HepG2 (cell line): ENCODE measurements around the gene ST3GAL4. TPM values are rescaled to one million over a fixed set of nuclear protein-coding genes. Genes with fewer than 3 reads are reported as not detected.

Experiments used
- ATAC-seq: fragments of 200-7000 bp; cut with Tn5 transposase; 3 replicates; pipeline ENCODE4 v1.9.1; 2020; ENCODE audit warnings: mild to moderate bottlenecking, moderate library complexity
- BruUV-seq: library from RNA; stranded (reverse); fragments of 400-500 nt; replicated peaks from 2 replicates; lab custom pipeline; 2021; lab: Mats Ljungman, UMichigan
- CTCF ChIA-PET: fragments of 300-600 bp; formaldehyde crosslinking; extraction: SDS; loops from one replicate; lab custom pipeline; 2021; ENCODE audit warnings: low total read pairs, inconsistent platforms, low intra/inter-chr PET ratio; lab: Yijun Ruan, JAX
- POLR2A ChIA-PET: fragments of 350-600 bp; sonication (Branson Sonifier 250); formaldehyde crosslinking; loops from one replicate; lab custom pipeline; 2020; ENCODE audit warnings: antibody characterized with exemption, inconsistent platforms; lab: Yijun Ruan, JAX
- DNase-seq: peaks from one replicate; pipeline ENCODE4 v3.0.0-alpha.2; 2015; ENCODE audit warnings: low spot score
- FAIRE-seq: peaks from 3 replicates; lab custom pipeline; 2011; peaks lifted over from hg19 to GRCh38; lab: Jason Lieb, UNC
- H2AFZ ChIP-seq: one replicate; pipeline ENCODE4 v1.6.1; 2011; ENCODE audit warnings: low read length, inconsistent platforms
- H3K27ac ChIP-seq: fragments of 300-600 bp; 3 replicates; pipeline ENCODE4 v1.8.0; 2011; ENCODE audit warnings: mixed run types, mild to moderate bottlenecking, mixed read lengths, low read length, inconsistent platforms; ENCODE audit not compliant: insufficient read depth; ENCODE audit errors: extremely low read length
- H3K27me3 ChIP-seq, 2 experiments: fragments of 200-600 bp in 1 of 2; 2 replicates in 1 of 2; 3 replicates in 1 of 2; pipeline versions ENCODE4 v1.6.0 to v1.8.0; 2011; ENCODE audit warnings: low read length in 2 of 2, mild to moderate bottlenecking in 2 of 2, moderate library complexity in 2 of 2, inconsistent platforms in 1 of 2; ENCODE audit not compliant: insufficient read depth in 2 of 2, control insufficient read depth in 1 of 2
- H3K36me3 ChIP-seq, 2 experiments: fragments of 200-600 bp in 1 of 2; replicated peaks in 1 of 2; 2 replicates in 1 of 2; 3 replicates in 1 of 2; pipeline versions ENCODE4 v1.5.1 to v1.8.0; 2011; ENCODE audit warnings: low read length in 2 of 2, inconsistent platforms in 1 of 2; ENCODE audit not compliant: insufficient read depth in 2 of 2, control insufficient read depth in 1 of 2
- H3K4me1 ChIP-seq: 2 replicates; pipeline ENCODE4 v1.5.1; 2012; ENCODE audit warnings: low read length, inconsistent platforms; ENCODE audit not compliant: insufficient read depth
- H3K4me2 ChIP-seq: 2 replicates; pipeline ENCODE4 v1.6.0; 2011; ENCODE audit warnings: low read depth, low read length, inconsistent platforms
- H3K4me3 ChIP-seq, 3 experiments: fragments of 200-600 bp in 1 of 3; sonication (generic), shearing (Covaris generic) in 1 of 3; replicated peaks in 1 of 3; 2 replicates each; pipeline ENCODE4 v1.5.1; 2011 to 2016; ENCODE audit warnings: low read length in 3 of 3, inconsistent platforms in 2 of 3, low read depth in 2 of 3, mild to moderate bottlenecking in 2 of 3, control low read depth in 1 of 3, mixed read lengths in 1 of 3; ENCODE audit not compliant: insufficient read depth in 1 of 3
- H3K79me2 ChIP-seq: one replicate; pipeline ENCODE4 v1.6.1; 2011; ENCODE audit warnings: low read length, inconsistent platforms; ENCODE audit not compliant: insufficient read depth
- H3K9ac ChIP-seq: 2 replicates; pipeline ENCODE4 v1.6.0; 2011; ENCODE audit warnings: mild to moderate bottlenecking, low read depth, low read length, inconsistent platforms; ENCODE audit not compliant: insufficient read depth
- H3K9me3 ChIP-seq: 2 replicates; pipeline ENCODE4 v1.5.1; 2012; ENCODE audit warnings: mild to moderate bottlenecking, low read length
- H4K20me1 ChIP-seq: 2 replicates; pipeline ENCODE4 v1.6.0; 2011; ENCODE audit warnings: inconsistent platforms, mild to moderate bottlenecking, low read length, moderate library complexity; ENCODE audit not compliant: insufficient read depth
- DMAP1 ChIP-seq: IDR thresholded peaks from 2 replicates; pipeline ENCODE4 v1.6.1; 2016
- FOXA1 ChIP-seq, 2 experiments: fragments of 450-650 bp in 1 of 2; sonication (generic) in 1 of 2; formaldehyde crosslinking in 1 of 2; IDR thresholded peaks; 2 replicates each; pipeline versions ENCODE4 v1.4.0 to v1.6.1; 2016 to 2020; ENCODE audit warnings: missing genetic modification reagents in 1 of 2
- FOXP1 ChIP-seq, 2 experiments: fragments of 450-650 bp in 1 of 2; IDR thresholded peaks; 2 replicates each; pipeline ENCODE4 v1.6.1; 2017 to 2018; ENCODE audit warnings: antibody characterized with exemption in 1 of 2
- KLF6 ChIP-seq: IDR thresholded peaks from 2 replicates; pipeline ENCODE4 v1.8.0; 2016; ENCODE audit warnings: missing biosample characterization, missing genetic modification reagents
- REXO4 ChIP-seq: sonication (generic); formaldehyde crosslinking; IDR thresholded peaks from 2 replicates; pipeline ENCODE4 v1.8.0; 2022; ENCODE audit warnings: missing genetic modification reagents, mild to moderate bottlenecking, borderline replicate concordance
- SPEN ChIP-seq: sonication (generic); formaldehyde crosslinking; IDR thresholded peaks from 2 replicates; pipeline ENCODE4 v1.5.1; 2020; ENCODE audit warnings: low read depth, mild to moderate bottlenecking, missing genetic modification reagents
- UBTF ChIP-seq: sonication (generic); formaldehyde crosslinking; IDR thresholded peaks from 2 replicates; pipeline ENCODE4 v1.4.0; 2020; ENCODE audit warnings: mild to moderate bottlenecking, missing genetic modification reagents
- ZNF772 ChIP-seq: sonication (generic); formaldehyde crosslinking; IDR thresholded peaks from 2 replicates; pipeline ENCODE4 v1.5.0; 2020; ENCODE audit warnings: mild to moderate bottlenecking, missing genetic modification reagents
- WGBS: methylation state at CpG from one replicate; pipeline ENCODE4 v1.1.6; 2017; ENCODE audit warnings: low lambda C conversion rate; 5-methylcytosine and 5-hydroxymethylcytosine counted together
- in situ Hi-C: cut with HindIII; loops from 2 replicates; pipeline ENCODE4 v1.10.0; 2017; ENCODE audit warnings: low pct_unique_long_range_greater_than_20kb; ENCODE audit not compliant: extremely low pct_ligation_motif_present
- intact Hi-C: fragments of 100-400 bp; cut with micrococcal nuclease; formaldehyde crosslinking; loops from one replicate; pipeline ENCODE4 v1.10.0; 2022; ENCODE audit not compliant: unreplicated experiment
- polyA plus RNA-seq, 8 experiments: library from polyadenylated mRNA; depleted of rRNA in 3 of 8; stranded (reverse) in 7 of 8; unstranded in 1 of 8; fragments of >200 nt; fragmentation: Illumina TruSeq in 4 of 8; extraction: Trizol in 4 of 8; gene quantifications; 2 replicates each; pipeline versions ENCODE4 v1.2.1 to v1.2.3, GENCODE V29; 2011 to 2016; ENCODE audit warnings: low read depth in 4 of 8, missing spikeins in 1 of 8, mixed read lengths in 1 of 8; ENCODE audit not compliant: insufficient read depth in 1 of 8
- total RNA-seq, 5 experiments: library from RNA; depleted of rRNA; stranded (reverse); fragments of >200 nt; fragmentation: Illumina TruSeq; extraction: Trizol; gene quantifications; 2 replicates each; pipeline ENCODE4 v1.2.3, GENCODE V29; 2016; ENCODE audit warnings: low read depth in 1 of 5

ST3GAL4 gene
- total and polyA plus RNA-seq, 2 of the 13 experiments (the other 11 are each of a cell fraction or from before 2014, with no cell fraction given): 9.1 to 13.3 TPM

- H3K27ac ChIP-seq: no peak overlapping the region
- H4K20me1 ChIP-seq: no peaks in the 10 kb centered on the region
- 97% methylated on average over 16 of the region's 20 CpGs for WGBS
- no peak for DNase-seq
- H3K79me2 ChIP-seq: peaks cover 2% of the 10 kb centered on the region
- in situ Hi-C loops (no loop called here), intact Hi-C loops (no loop called here)
- no peak overlapping the region for H3K9ac ChIP-seq
- BruUV-seq: no TSS peak
- CTCF ChIA-PET: no interaction called here
- no peak overlapping the region for H2AFZ ChIP-seq
- no peaks in the 10 kb centered on the region for H3K4me1 ChIP-seq
- POLR2A ChIA-PET: no interaction called here
- H3K4me2 ChIP-seq: no peak overlapping the region
- no peaks in the 10 kb centered on the region for H3K9me3 ChIP-seq
- no peaks in the 10 kb centered on the region for H3K27me3 ChIP-seq
- H3K36me3 ChIP-seq: no peaks in the 10 kb centered on the region; a peak in 1 of 5 replicates
- no peak overlapping the region for H3K4me3 ChIP-seq
- TF ChIP-seq ZNF772 (CRISPR knock-in tag) (no peak), FOXA1 (IDR thresholded peaks at IDR 0.05) (no peak), FOXA1 (CRISPR knock-in tag; IDR thresholded peaks at IDR 0.05) (no peak)
- FAIRE-seq: no peak
- ATAC-seq: peak; percentile 20
These were observed 28.2 kb downstream of the ST3GAL4 start for GRCh38 chr11:126383339-126384335.

GRCh38 chr11:126384449-126385070 is 29.1 kb downstream of the ST3GAL4 start:
- Histone ChIP-seq H2AFZ (no peak overlapping the region), H3K79me2 (no peaks in the 10 kb centered on the region), H3K4me1 (no peaks in the 10 kb centered on the region), H3K27ac (no peak overlapping the region), H3K9ac (no peak overlapping the region), H3K36me3 (no peaks in the 10 kb centered on the region), H3K27me3 (no peaks in the 10 kb centered on the region), H3K9me3 (no peaks in the 10 kb centered on the region), H3K4me3 (no peak overlapping the region), H4K20me1 (no peaks in the 10 kb centered on the region), H3K4me2 (no peak overlapping the region)
- no peak for FAIRE-seq
- TF ChIP-seq KLF6 (CRISPR knock-in tag) (no peak), SPEN (CRISPR knock-in tag) (no peak), DMAP1 (no peak), REXO4 (CRISPR knock-in tag) (no peak), UBTF (no peak), FOXP1 (IDR thresholded peaks at IDR 0.05) (no peak), FOXP1 (CRISPR knock-in tag; IDR thresholded peaks at IDR 0.05) (no peak)
- intact Hi-C loops: no loop called here
- BruUV-seq: no TSS peak
- in situ Hi-C loops: no loop called here
- 95% methylated on average over 7 of the region's 9 CpGs for WGBS
- CTCF ChIA-PET: no interaction called here
- DNase-seq: no peak
- POLR2A ChIA-PET: no interaction called here
- ATAC-seq: no peak; the same call in 2 of the 3 replicates
